Left lung (tissue), 10 donors: ENCODE results near the gene REEP1. TPM values are rescaled to one million over a fixed set of nuclear protein-coding genes. Genes with fewer than 3 reads are reported as not detected.

ENCODE experiments used
- ATAC-seq: fragments of 200-7000 bp; cut with Tn5 transposase; one replicate; pipeline ENCODE4 v1.9.1; 2020; ENCODE audit warnings: moderate library complexity
- DNase-seq, 4 donors: peaks; one replicate each; pipeline ENCODE4 v3.0.0-alpha.2; 2013 to 2020
- H3K27ac ChIP-seq, 2 donors: fragments of 200-600 bp; sonication (generic) in 1 of 2; one replicate each; pipeline versions ENCODE4 v1.5.0 to v1.8.0; 2020 to 2021
- H3K27me3 ChIP-seq, 2 donors: fragments of 200-600 bp; sonication (generic) in 1 of 2; one replicate each; pipeline versions ENCODE4 v1.5.0 to v1.8.0; 2020 to 2021
- H3K36me3 ChIP-seq, 2 donors: fragments of 200-600 bp; sonication (generic) in 1 of 2; one replicate each; pipeline versions ENCODE4 v1.5.0 to v1.8.0; 2020 to 2021
- H3K4me1 ChIP-seq, 2 donors: fragments of 200-600 bp; one replicate each; pipeline ENCODE4 v1.8.0; 2021
- H3K4me3 ChIP-seq, 2 donors: fragments of 200-600 bp; sonication (generic) in 1 of 2; one replicate each; pipeline versions ENCODE4 v1.5.0 to v1.8.0; 2020 to 2021; ENCODE audit warnings: mild to moderate bottlenecking in 1 of 2
- H3K9me3 ChIP-seq, 2 donors: fragments of 200-600 bp; sonication (generic) in 1 of 2; one replicate each; pipeline versions ENCODE4 v1.5.0 to v1.8.0; 2020 to 2021
- CTCF ChIP-seq, 2 donors: fragments of 200-600 bp; sonication (generic) in 1 of 2; IDR thresholded peaks; one replicate each; pipeline versions ENCODE4 v1.5.0 to v1.8.0; 2021; ENCODE audit warnings: antibody characterized with exemption in 2 of 2
- intact Hi-C, 2 donors: fragments of 100-400 bp; cut with DNase I; formaldehyde crosslinking; loops; one replicate each; pipeline versions ENCODE4 v1.11.2 to v1.14.2; 2022
- polyA plus RNA-seq, 6 donors: library from polyadenylated mRNA; unstranded; fragments of 120-200 nt; gene quantifications; one replicate each; pipeline ENCODE4 v1.2.1, GENCODE V29; 2013; ENCODE audit not compliant: insufficient read length in 6 of 6
- total RNA-seq, 2 donors: library from RNA; stranded (reverse); fragmentation: NEBNext Ultra II Directional; extraction: Animal tissue kit (Norgen Biotek cat#: 25700); gene quantifications; one replicate each; pipeline ENCODE4 v1.2.1, GENCODE V29; 2021
- donor health status: DM: no; HTN: yes; CAD: no.
- donor health status: DM: no; HTN: no; CAD: no.

Gene REEP1
- total and polyA plus RNA-seq, 8 donors: 4.8 to 19.9 (median 17.1) TPM

GRCh38 chr2:86271248-86271647, 66.2 kb downstream of the REEP1 start:
- DNase-seq (no peak), ATAC-seq (no peak)
- Histone ChIP-seq H3K4me1 (no peaks in the 10 kb centered on the region), H3K9me3 (peaks cover 0 to 28% of the 10 kb centered on the region in 2 donors), H3K4me3 (no peak overlapping the region), H3K36me3 (no peaks in the 10 kb centered on the region), H3K27ac (no peak overlapping the region), H3K27me3 (no peaks in the 10 kb centered on the region)
- intact Hi-C loops: no loop called here
- no peak for TF ChIP-seq CTCF (IDR thresholded peaks at IDR 0.05)

- Histone ChIP-seq H3K27me3 (no peaks in the 10 kb centered on the region), H3K36me3 (no peaks in the 10 kb centered on the region), H3K4me3 (no peak overlapping the region), H3K9me3 (no peaks in the 10 kb centered on the region), H3K4me1 (no peaks in the 10 kb centered on the region), H3K27ac (no peak overlapping the region)
- no peak for DNase-seq
- intact Hi-C loops: no loop called here
- ATAC-seq: no peak
- no peak for TF ChIP-seq CTCF (IDR thresholded peaks at IDR 0.05)
These were observed 73.5 kb downstream of the REEP1 start for GRCh38 chr2:86263956-86264355.

- DNase-seq (no peak), ATAC-seq (no peak)
- no peak overlapping the region for H3K4me3 ChIP-seq
- no peaks in the 10 kb centered on the region for H3K9me3 ChIP-seq
- H3K27ac ChIP-seq: no peak overlapping the region
- no peaks in the 10 kb centered on the region for H3K4me1 ChIP-seq
- H3K36me3 ChIP-seq: no peaks in the 10 kb centered on the region
- no peaks in the 10 kb centered on the region for H3K27me3 ChIP-seq
- TF ChIP-seq CTCF (IDR thresholded peaks at IDR 0.05): no peak
- intact Hi-C loops: no loop called here
These were observed 76.4 kb downstream of the REEP1 start for GRCh38 chr2:86260978-86261377.

GRCh38 chr2:86258106-86258505, 79.3 kb downstream of the REEP1 start:
- ATAC-seq: no peak
- TF ChIP-seq CTCF (IDR thresholded peaks at IDR 0.05): no peak
- H3K4me1 ChIP-seq: no peaks in the 10 kb centered on the region
- intact Hi-C loops: no loop called here
- no peak overlapping the region for H3K27ac ChIP-seq
- H3K36me3 ChIP-seq: no peaks in the 10 kb centered on the region
- H3K27me3 ChIP-seq: no peaks in the 10 kb centered on the region
- no peak for DNase-seq
- no peaks in the 10 kb centered on the region for H3K9me3 ChIP-seq
- H3K4me3 ChIP-seq: no peak overlapping the region

- Histone ChIP-seq H3K27me3 (no peaks in the 10 kb centered on the region), H3K27ac (no peak overlapping the region), H3K4me1 (no peaks in the 10 kb centered on the region), H3K9me3 (no peaks in the 10 kb centered on the region), H3K36me3 (no peaks in the 10 kb centered on the region), H3K4me3 (no peak overlapping the region)
- intact Hi-C loops: no loop called here
- TF ChIP-seq CTCF (IDR thresholded peaks at IDR 0.05): no peak
- DNase-seq (no peak), ATAC-seq (no peak)
These were observed 80.4 kb downstream of the REEP1 start for GRCh38 chr2:86256982-86257381.
